ENCODE measurements around the gene DRC3.

Gene DRC3

GRCh38 chr17:17940441-17940911 lies 32.2 kb upstream of the DRC3 start:
- H3K4me2 ChIP-seq (ENCODE audit: low read length), result no peak overlapping the region
- H3K27me3 ChIP-seq (ENCODE audit: control insufficient read depth, insufficient read depth, low read length), result no peaks in the 10 kb centered on the region
- no peaks in the 10 kb centered on the region for H3K9me3 ChIP-seq (ENCODE audit: control insufficient read depth, low read length)
- H3K4me3 ChIP-seq (ENCODE audit: low read depth, low read length), result no peak overlapping the region
- no peak overlapping the region for H2AFZ ChIP-seq
- no peak overlapping the region for H3K27ac ChIP-seq
- peaks cover 50% of the 10 kb centered on the region for H3K4me1 ChIP-seq
- H3K36me3 ChIP-seq (ENCODE audit: control insufficient read depth, insufficient read depth, low read length), result no peaks in the 10 kb centered on the region
- TF ChIP-seq CTCF (IDR thresholded peaks at IDR 0.05), result no peak
- no peak overlapping the region for H3K9ac ChIP-seq
- H3K79me2 ChIP-seq, result peaks cover 56% of the 10 kb centered on the region

DNA sequence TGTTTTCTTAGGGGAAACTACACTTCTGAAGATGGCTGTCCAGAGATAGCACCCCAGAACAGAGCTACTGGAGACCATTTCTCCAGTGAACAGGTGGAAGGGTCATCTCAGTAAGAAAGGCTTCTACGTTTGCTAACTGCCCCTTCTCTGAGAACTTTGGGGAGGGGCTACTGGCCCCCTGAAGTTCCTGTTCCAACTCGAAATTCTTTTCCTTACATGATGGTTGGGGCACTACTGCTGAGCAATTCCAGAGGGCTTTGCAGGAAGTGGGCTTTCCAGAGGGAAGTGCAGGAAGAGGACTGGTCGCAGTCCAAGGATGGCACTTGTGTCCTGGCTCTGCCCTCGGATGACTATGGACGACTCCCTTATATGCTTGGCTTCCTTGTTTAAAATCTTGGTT lies 31.6 kb upstream of the DRC3 start:
- Histone ChIP-seq H3K4me3 (ENCODE audit: low read depth, low read length) (no peak overlapping the region), H3K27ac (no peak overlapping the region), H2AFZ (no peak overlapping the region), H3K27me3 (ENCODE audit: control insufficient read depth, insufficient read depth, low read length) (no peaks in the 10 kb centered on the region), H3K79me2 (peaks cover 59% of the 10 kb centered on the region), H3K9me3 (ENCODE audit: control insufficient read depth, low read length) (no peaks in the 10 kb centered on the region), H3K9ac (no peak overlapping the region), H3K4me1 (peaks cover 45% of the 10 kb centered on the region), H3K4me2 (ENCODE audit: low read length) (no peak overlapping the region), H3K36me3 (ENCODE audit: control insufficient read depth, insufficient read depth, low read length) (no peaks in the 10 kb centered on the region)
- no peak for TF ChIP-seq CTCF (IDR thresholded peaks at IDR 0.05)

DNA sequence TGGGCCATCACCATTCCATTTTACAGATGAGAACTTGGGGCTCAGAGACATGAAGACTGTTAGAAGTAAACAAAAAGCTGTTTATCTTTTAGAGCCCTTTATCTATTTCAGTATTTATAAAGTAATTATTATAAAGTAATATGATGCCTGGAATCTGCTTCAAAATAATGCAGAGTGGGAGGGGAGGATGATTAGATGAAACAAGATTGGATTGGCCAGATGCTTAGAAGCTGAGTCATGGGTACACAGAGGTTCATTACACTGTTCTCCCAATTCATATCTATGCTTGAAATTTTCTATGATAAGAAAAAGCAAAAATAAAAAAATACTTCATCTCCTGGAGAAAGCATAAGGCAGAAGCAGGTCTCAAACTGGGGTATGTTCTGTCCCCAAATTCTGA lies 29.8 kb upstream of the DRC3 start:
- Histone ChIP-seq H2AFZ (no peak overlapping the region), H3K36me3 (ENCODE audit: control insufficient read depth, insufficient read depth, low read length) (no peaks in the 10 kb centered on the region), H3K4me2 (ENCODE audit: low read length) (no peak overlapping the region), H3K4me3 (ENCODE audit: low read depth, low read length) (no peak overlapping the region), H3K27me3 (ENCODE audit: control insufficient read depth, insufficient read depth, low read length) (no peaks in the 10 kb centered on the region), H3K9me3 (ENCODE audit: control insufficient read depth, low read length) (no peaks in the 10 kb centered on the region), H3K9ac (no peak overlapping the region), H3K4me1 (peaks cover 32% of the 10 kb centered on the region), H3K27ac (no peak overlapping the region), H3K79me2 (peaks cover 66% of the 10 kb centered on the region)
- TF ChIP-seq CTCF (IDR thresholded peaks at IDR 0.05), result no peak

DNA sequence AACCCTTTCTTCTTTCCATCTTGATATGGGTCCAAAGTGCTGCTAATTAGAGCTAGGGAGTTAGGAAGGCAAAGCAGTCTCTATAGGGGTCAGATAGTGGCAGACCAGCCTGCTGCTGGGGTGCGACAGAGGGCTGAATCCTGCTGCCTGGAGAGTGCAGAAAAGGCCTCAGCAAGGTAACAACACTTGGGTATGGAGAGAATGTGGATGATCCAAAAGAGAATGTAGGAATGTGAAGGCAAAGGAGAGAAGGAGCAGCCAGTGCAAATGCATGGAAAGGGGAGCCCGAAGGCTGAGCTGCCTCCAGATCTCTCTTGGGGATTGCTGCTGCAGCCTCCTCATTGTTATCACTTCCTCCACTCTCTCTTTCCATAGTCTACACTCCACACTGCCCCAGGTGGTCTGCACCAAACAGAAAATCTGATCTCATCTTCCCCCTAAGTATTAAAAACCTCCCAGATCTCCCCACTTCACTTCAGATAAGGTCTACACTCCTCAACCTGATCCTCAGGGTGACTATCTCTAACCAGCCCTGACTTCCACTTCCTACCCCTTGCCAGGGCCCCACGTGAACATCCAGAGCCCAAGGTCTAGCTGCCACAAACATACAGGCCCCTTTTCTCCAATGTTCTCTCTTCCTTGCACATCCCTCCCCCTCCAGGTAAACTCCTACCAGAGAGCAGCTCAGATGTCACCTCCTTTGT lies 29.2 kb upstream of the DRC3 start:
- H3K9ac ChIP-seq, result no peak overlapping the region
- H3K36me3 ChIP-seq (ENCODE audit: control insufficient read depth, insufficient read depth, low read length), result no peaks in the 10 kb centered on the region
- H3K4me2 ChIP-seq (ENCODE audit: low read length), result no peak overlapping the region
- H3K79me2 ChIP-seq, result peaks cover 66% of the 10 kb centered on the region
- no peak overlapping the region for H3K4me3 ChIP-seq (ENCODE audit: low read depth, low read length)
- no peaks in the 10 kb centered on the region for H3K9me3 ChIP-seq (ENCODE audit: control insufficient read depth, low read length)
- no peak for TF ChIP-seq CTCF (IDR thresholded peaks at IDR 0.05)
- peaks cover 27% of the 10 kb centered on the region for H3K4me1 ChIP-seq
- H2AFZ ChIP-seq, result no peak overlapping the region
- no peaks in the 10 kb centered on the region for H3K27me3 ChIP-seq (ENCODE audit: control insufficient read depth, insufficient read depth, low read length)
- H3K27ac ChIP-seq, result no peak overlapping the region

DNA sequence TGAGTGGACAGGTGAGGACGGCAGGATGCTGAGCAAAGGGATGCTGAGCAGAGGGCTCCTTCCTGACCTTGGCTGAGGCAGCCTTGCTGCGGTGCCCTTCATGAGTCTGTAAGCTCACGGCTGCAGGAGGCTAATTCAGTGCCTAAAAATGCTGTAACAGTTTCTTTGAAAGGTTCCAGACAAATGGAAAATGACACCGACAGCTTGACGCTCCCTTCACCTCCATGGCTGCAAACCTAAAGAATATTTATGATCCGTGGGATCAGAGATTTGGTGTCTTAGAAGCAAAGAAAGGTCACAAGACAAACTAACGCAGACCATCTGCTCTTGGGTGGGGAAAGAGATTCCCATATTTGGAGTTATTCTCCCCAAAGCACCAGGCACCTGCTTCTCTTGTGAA lies 28.4 kb upstream of the DRC3 start:
- Histone ChIP-seq H3K4me3 (ENCODE audit: low read depth, low read length) (no peak overlapping the region), H3K9ac (no peak overlapping the region), H3K4me1 (peaks cover 27% of the 10 kb centered on the region), H3K4me2 (ENCODE audit: low read length) (no peak overlapping the region), H2AFZ (no peak overlapping the region), H3K27me3 (ENCODE audit: control insufficient read depth, insufficient read depth, low read length) (no peaks in the 10 kb centered on the region), H3K79me2 (peaks cover 69% of the 10 kb centered on the region), H3K36me3 (ENCODE audit: control insufficient read depth, insufficient read depth, low read length) (no peaks in the 10 kb centered on the region), H3K9me3 (ENCODE audit: control insufficient read depth, low read length) (no peaks in the 10 kb centered on the region), H3K27ac (no peak overlapping the region)
- no peak for TF ChIP-seq CTCF (IDR thresholded peaks at IDR 0.05)

Measured in parathyroid adenoma (tissue), 2 donors.